ENCODE measurements around the gene ZNF385B.

ZNF385B gene

DNA sequence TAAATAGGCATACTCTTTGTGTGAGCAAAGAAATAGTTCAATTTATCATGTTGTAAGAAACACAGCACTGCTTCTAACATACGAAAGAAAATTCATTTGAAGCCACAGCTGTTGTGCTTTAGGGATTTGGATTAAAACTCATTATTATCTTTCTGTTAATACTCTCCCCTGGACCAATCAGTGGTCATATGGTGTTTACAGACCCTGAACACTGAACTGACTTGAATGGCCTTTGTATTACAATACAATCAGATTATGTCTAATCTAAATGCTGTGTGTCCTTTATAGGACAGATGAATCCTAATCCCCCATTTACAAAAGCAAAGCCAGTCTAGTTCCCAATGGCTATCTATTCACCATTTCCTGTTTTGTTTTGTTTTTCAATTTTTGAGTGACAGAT is 36.5 kb downstream of the ZNF385B start:
- FAIRE-seq (no peak), DNase-seq (ENCODE audit: insufficient read length) (no peak)
- TF ChIP-seq POLR2AphosphoS5 (IDR thresholded peaks at IDR 0.05; ENCODE audit: low read depth, low read length) = no peak
- TF ChIP-seq POLR2A (IDR thresholded peaks at IDR 0.05; ENCODE audit: low read depth, low read length) = no peak
- TF ChIP-seq TAF1 (IDR thresholded peaks at IDR 0.05; ENCODE audit: borderline replicate concordance, low read depth, low read length) = no peak

DNA sequence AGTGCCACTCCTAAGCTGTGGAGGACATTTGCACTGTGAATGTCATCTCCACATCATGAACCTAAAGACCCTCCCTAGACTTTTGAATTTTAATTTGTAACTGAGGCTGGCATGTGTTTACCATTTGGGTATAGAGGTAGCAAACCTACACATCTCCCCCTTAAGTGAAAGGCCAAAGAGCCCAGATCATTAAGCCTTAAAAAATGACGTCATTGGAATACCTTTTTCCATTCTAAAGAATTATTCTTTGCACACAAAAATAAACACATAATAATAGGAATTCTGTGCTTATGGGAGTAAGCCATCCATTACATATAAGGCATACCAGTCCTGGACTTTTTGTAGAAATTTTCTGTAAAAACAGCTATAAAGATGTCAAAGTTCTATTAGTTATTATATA is 38.9 kb downstream of the ZNF385B start:
- DNase-seq (ENCODE audit: insufficient read length) (no peak), FAIRE-seq (no peak)
- TF ChIP-seq POLR2AphosphoS5 (IDR thresholded peaks at IDR 0.05; ENCODE audit: low read depth, low read length) = no peak
- no peak for TF ChIP-seq TAF1 (IDR thresholded peaks at IDR 0.05; ENCODE audit: borderline replicate concordance, low read depth, low read length)
- no peak for TF ChIP-seq POLR2A (IDR thresholded peaks at IDR 0.05; ENCODE audit: low read depth, low read length)

DNA sequence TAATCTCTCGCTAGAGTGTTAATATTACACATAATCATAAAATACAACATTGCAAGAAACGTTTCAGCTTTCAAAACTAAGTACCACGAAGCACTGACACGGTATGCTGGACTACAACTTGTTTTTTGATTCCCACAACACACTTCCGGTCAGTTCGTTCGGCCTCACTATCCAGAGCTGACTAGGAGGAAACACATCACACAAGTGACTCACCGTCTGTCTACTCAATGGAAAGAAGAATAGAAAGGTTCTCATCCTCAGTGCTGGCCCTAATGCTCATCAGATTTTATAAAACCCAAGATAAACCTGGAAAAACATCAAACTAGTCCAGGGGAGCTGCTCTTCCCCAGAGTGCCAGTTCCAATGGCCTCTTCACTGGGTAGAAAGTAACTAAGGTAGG is 42.9 kb downstream of the ZNF385B start:
- DNase-seq (ENCODE audit: insufficient read length) (no peak), FAIRE-seq (no peak)
- no peak for TF ChIP-seq POLR2A (IDR thresholded peaks at IDR 0.05; ENCODE audit: low read depth, low read length)
- TF ChIP-seq TAF1 (IDR thresholded peaks at IDR 0.05; ENCODE audit: borderline replicate concordance, low read depth, low read length) = no peak
- no peak for TF ChIP-seq POLR2AphosphoS5 (IDR thresholded peaks at IDR 0.05; ENCODE audit: low read depth, low read length)

DNA sequence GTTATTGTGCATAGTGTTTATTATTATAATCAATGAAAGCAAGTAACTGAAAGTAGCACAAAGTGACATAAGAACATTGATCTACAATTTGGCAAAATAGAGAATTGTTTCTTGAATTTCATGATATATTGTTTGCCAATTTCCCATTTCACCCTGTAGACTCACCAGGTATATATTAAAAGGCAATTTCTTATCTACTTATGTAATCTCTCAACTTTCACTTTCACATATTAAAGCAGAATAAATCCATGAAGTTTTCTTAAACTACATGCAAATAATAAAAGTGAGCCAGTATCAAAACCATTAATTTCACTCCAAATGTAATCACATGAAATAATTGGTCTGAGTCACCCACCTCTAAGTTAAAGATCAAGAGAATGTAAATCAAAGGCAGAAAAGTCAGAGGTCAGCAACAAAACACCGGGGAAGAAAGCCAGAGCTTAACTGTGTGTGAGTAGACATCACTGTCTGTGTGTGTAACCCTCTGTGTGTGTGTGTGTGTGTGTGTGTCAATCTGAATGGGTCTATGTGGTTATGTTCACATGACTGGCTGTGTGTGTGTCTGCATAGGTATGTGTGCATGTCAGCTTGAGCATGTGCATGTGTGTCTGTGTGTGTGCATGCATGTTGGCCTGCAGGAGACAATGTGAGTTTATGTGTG is 44.1 kb downstream of the ZNF385B start:
- FAIRE-seq (no peak), DNase-seq (ENCODE audit: insufficient read length) (no peak)
- no peak for TF ChIP-seq TAF1 (IDR thresholded peaks at IDR 0.05; ENCODE audit: borderline replicate concordance, low read depth, low read length)
- TF ChIP-seq POLR2AphosphoS5 (IDR thresholded peaks at IDR 0.05; ENCODE audit: low read depth, low read length) = no peak
- no peak for TF ChIP-seq POLR2A (IDR thresholded peaks at IDR 0.05; ENCODE audit: low read depth, low read length)

DNA sequence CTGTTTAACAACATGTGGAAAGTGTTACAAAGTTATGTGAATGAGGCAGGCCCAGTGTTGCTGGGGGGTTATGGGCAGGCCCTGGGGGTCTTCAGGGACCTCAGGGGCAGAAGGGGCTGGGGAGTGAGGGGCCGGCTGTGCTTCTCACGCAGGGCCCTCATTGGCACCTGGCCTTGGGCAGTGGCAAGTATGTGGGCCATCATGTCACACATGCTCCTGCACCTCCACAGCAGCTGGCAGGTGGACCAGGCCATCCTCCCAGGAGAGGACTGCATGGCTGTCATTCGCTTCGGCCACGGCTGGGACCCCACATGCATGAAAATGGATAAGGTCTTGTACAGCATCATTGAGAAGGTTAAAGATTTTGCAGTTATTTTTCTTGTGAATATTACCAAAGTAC is 47.4 kb downstream of the ZNF385B start:
- FAIRE-seq (no peak), DNase-seq (ENCODE audit: insufficient read length) (no peak)
- TF ChIP-seq POLR2A (IDR thresholded peaks at IDR 0.05; ENCODE audit: low read depth, low read length) (no peak), TAF1 (IDR thresholded peaks at IDR 0.05; ENCODE audit: borderline replicate concordance, low read depth, low read length) (no peak), POLR2AphosphoS5 (IDR thresholded peaks at IDR 0.05; ENCODE audit: low read depth, low read length) (no peak)

DNA sequence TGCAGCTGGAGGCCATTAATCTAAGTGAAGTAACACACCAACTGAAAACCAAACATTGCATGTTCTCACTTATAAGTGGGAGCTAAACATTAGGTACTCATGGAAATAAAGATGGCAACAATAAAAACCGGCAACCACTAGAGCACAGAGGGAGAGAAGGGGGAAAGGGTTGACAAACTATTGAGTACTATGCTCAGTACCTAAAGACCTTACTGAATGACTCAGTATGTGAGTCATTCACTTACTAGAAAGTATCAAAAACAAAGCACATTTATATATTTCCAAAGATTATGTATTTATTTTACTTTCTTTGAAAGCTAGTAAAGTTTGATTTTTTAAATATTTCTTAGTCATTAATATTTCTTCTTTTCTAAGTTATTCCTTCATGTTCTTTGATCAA is 48.9 kb downstream of the ZNF385B start:
- FAIRE-seq (no peak), DNase-seq (ENCODE audit: insufficient read length) (no peak)
- TF ChIP-seq POLR2A (IDR thresholded peaks at IDR 0.05; ENCODE audit: low read depth, low read length) (no peak), POLR2AphosphoS5 (IDR thresholded peaks at IDR 0.05; ENCODE audit: low read depth, low read length) (no peak), TAF1 (IDR thresholded peaks at IDR 0.05; ENCODE audit: borderline replicate concordance, low read depth, low read length) (no peak)

DNA sequence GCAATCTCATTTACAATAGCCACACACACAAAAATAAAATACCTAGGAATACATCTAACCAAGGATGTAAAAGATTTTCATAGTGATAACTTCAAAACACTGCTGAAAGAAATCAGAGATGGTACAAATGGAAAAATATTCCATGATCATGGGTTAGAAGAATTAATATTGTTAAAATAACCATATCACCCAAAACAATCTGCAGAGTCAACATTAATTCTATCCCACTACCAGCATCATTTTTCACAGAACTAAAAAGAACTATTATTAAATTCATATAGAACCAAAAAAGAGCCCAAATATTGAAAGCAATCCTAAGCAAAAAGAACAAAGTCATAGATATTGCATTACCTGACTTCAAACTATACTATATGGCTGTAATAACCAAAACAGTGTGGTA is 50.4 kb downstream of the ZNF385B start:
- FAIRE-seq (no peak), DNase-seq (ENCODE audit: insufficient read length) (no peak)
- TF ChIP-seq POLR2A (IDR thresholded peaks at IDR 0.05; ENCODE audit: low read depth, low read length) (no peak), POLR2AphosphoS5 (IDR thresholded peaks at IDR 0.05; ENCODE audit: low read depth, low read length) (no peak), TAF1 (IDR thresholded peaks at IDR 0.05; ENCODE audit: borderline replicate concordance, low read depth, low read length) (no peak)

DNA sequence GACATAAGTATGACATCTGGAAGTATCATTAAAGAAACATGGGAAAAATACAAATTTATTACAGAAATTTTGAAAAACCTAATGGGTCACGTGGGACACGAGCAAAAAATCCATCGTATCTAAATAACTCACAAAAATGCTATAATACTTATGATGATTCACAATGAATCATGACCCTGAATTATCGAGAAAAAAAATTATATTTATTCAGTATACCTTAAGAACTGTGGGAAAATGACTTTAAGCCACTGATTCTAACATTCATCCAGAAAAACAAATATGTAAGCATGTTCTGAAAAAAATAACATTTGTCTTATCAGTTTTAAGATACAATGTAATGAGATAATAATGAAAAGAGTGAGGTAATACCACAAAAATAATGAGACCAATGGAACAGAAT is 51.8 kb downstream of the ZNF385B start:
- no peak for FAIRE-seq
- TF ChIP-seq TAF1 (IDR thresholded peaks at IDR 0.05; ENCODE audit: borderline replicate concordance, low read depth, low read length) = no peak
- TF ChIP-seq POLR2AphosphoS5 (IDR thresholded peaks at IDR 0.05; ENCODE audit: low read depth, low read length) = no peak
- DNase-seq (ENCODE audit: insufficient read length) = no peak

DNA sequence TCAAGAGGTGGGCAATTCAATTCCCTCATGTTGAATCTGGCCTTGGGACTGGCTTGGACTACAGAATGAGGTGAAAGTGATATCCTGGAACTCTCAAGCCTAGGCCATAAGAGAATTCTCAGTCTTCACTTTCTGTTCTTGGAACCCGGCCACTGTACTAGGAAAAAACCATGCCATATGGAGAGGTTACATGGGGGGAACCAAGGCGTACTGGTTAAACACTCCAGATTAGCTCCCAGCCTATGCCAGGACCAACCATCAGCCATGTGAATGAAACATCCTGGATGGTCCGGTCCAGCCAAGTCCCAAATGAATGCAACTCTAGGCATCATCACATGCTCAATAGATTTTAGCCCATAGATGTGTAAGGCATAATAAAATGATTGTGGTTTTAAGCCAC is 56.4 kb downstream of the ZNF385B start:
- DNase-seq (ENCODE audit: insufficient read length) (no peak), FAIRE-seq (no peak)
- no peak for TF ChIP-seq POLR2A (IDR thresholded peaks at IDR 0.05; ENCODE audit: low read depth, low read length)
- no peak for TF ChIP-seq POLR2AphosphoS5 (IDR thresholded peaks at IDR 0.05; ENCODE audit: low read depth, low read length)
- no peak for TF ChIP-seq TAF1 (IDR thresholded peaks at IDR 0.05; ENCODE audit: borderline replicate concordance, low read depth, low read length)

DNA sequence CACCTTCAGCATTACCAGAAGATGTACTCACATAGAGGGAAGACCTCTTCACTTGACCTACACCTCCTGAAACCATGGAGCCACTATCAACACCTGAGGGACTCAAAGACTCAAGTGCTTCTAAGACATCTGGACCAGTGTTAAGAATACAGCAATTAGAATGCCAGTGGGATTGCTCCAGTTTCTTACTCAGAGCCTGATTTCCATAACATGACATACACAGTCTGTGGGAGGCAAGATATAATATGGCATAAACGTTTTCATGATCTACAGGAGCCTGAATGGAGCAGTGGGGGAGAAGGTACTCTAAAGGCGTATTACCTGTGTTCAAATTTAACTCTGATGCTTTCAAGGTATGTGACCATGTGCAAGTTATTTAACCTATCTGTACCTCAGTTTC is 57.2 kb downstream of the ZNF385B start:
- no peak for DNase-seq (ENCODE audit: insufficient read length)
- no peak for TF ChIP-seq POLR2A (IDR thresholded peaks at IDR 0.05; ENCODE audit: low read depth, low read length)
- TF ChIP-seq POLR2AphosphoS5 (IDR thresholded peaks at IDR 0.05; ENCODE audit: low read depth, low read length) = no peak
- no peak for TF ChIP-seq TAF1 (IDR thresholded peaks at IDR 0.05; ENCODE audit: borderline replicate concordance, low read depth, low read length)
- no peak for FAIRE-seq

DNA sequence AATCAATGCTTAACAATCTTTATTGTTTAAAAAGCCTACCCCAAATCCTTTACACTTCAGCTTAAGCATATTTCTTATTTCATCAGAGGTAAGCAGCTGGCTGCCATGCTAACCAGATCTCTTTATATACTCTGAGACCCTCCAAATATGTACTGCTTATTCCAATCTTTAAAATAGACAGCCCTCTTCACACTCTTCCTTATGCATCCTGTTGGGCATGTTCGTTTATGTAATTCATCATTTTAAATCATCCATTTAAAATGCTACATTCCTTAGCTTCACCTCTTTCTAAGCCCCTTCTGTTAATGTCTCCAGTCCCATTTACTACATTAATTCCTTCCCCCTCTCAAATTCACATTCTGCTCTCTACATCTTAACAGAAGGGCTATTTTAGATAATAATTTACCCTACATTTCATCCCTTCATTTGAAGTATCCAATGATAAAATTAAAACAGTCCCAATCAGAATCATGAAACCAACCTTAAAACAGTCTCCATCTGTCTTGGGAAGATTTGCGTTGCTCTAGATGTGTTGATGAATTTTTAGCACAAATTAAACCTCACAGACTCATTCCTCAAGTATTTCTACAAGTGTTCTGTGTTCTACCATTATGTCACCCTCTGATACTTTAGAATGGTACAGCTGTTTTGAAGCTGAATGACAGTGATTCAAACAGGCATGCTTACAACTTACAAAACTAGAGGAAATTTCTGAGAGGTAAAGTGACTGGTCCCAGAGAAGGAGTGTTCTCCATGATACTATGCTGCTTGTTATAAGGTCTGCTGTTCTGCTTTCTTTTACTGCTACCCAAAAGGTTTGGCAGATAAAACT is 59.1 kb downstream of the ZNF385B start:
- DNase-seq (ENCODE audit: insufficient read length) = no peak
- TF ChIP-seq TAF1 (IDR thresholded peaks at IDR 0.05; ENCODE audit: borderline replicate concordance, low read depth, low read length) (no peak), POLR2AphosphoS5 (IDR thresholded peaks at IDR 0.05; ENCODE audit: low read depth, low read length) (no peak), POLR2A (IDR thresholded peaks at IDR 0.05; ENCODE audit: low read depth, low read length) (no peak)
- no peak for FAIRE-seq

DNA sequence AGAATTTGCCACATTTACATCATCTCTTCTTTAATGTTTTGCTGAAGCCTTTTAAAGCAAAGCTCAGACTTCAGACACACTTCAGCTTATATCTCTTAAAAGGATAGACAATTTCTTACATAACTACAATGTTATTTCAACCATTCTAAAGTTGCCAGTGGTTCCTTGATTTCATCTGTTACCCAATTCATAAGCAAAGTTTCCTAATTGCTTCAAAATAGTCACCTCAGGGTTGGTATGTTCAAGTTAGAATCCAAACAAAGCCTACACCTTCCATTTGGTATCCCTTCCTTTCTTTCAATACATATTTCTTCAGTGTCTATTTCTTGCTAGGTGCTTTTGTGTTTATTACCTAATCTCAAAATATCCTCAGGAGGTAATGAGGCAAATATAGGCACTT is 60.6 kb downstream of the ZNF385B start:
- FAIRE-seq (no peak), DNase-seq (ENCODE audit: insufficient read length) (no peak)
- TF ChIP-seq POLR2A (IDR thresholded peaks at IDR 0.05; ENCODE audit: low read depth, low read length) (no peak), TAF1 (IDR thresholded peaks at IDR 0.05; ENCODE audit: borderline replicate concordance, low read depth, low read length) (no peak), POLR2AphosphoS5 (IDR thresholded peaks at IDR 0.05; ENCODE audit: low read depth, low read length) (no peak)
